Measurements from ENCODE around the gene HMCES. TPM values are rescaled to one million over a fixed set of nuclear protein-coding genes. Genes with fewer than 3 reads are reported as not detected.

The HMCES gene
- total and polyA plus RNA-seq, 2 of the 13 experiments (the other 11 are each of a cell fraction or from before 2014, with no cell fraction given): 16.1 to 37.5 TPM

DNA sequence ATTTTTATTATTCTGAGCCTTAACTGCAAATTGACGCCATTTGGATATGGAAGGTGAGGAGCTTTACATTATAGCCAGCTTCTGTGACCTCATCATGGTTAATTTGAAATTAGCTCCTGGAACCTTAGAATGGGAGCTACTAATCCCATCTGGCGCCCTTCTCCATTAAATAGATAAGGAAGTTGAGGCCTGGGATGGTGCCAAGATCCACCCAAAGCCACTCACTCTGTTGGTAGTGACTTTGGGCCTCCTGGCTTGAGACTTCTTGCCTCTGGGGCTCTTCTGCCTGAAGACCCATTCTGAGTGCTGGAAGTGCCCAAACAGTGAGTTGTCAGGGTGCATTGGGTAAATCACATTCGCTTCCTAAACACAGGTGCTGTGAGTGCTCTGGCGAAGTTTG is 12.0 kb upstream of the HMCES start:
- Histone ChIP-seq H3K36me3 (replicated peaks in 1 of 2; ENCODE audit: control insufficient read depth in 1 of 2, insufficient read depth in 2 of 2, low read length in 2 of 2) (peaks cover 29 to 91% of the 10 kb centered on the region in 2 experiments), H3K9ac (ENCODE audit: insufficient read depth, low read depth, low read length) (no peak overlapping the region), H3K27ac (ENCODE audit: extremely low read length, insufficient read depth, low read length) (no peak overlapping the region), H3K4me2 (ENCODE audit: low read depth, low read length) (no peak overlapping the region), H3K4me1 (ENCODE audit: insufficient read depth, low read length) (no peaks in the 10 kb centered on the region), H4K20me1 (ENCODE audit: insufficient read depth, low read length) (no peaks in the 10 kb centered on the region), H3K4me3 (replicated peaks in 1 of 3; ENCODE audit: insufficient read depth in 1 of 3, low read depth in 2 of 3, low read length in 3 of 3) (no peak overlapping the region), H3K9me3 (ENCODE audit: low read length) (no peaks in the 10 kb centered on the region), H2AFZ (ENCODE audit: low read length) (no peak overlapping the region), H3K79me2 (ENCODE audit: insufficient read depth, low read length) (peaks cover 2% of the 10 kb centered on the region), H3K27me3 (ENCODE audit: control insufficient read depth in 1 of 2, insufficient read depth in 2 of 2, low read length in 2 of 2) (no peaks in the 10 kb centered on the region)
- in situ Hi-C loops (cut with HindIII; ENCODE audit: extremely low pct_ligation_motif_present, low pct_unique_long_range_greater_than_20kb) (no loop called here), intact Hi-C loops (cut with micrococcal nuclease; ENCODE audit: unreplicated experiment) (no loop called here)
- FAIRE-seq (no peak), ATAC-seq (no peak), DNase-seq (ENCODE audit: low spot score) (no peak)
- no TSS peak for BruUV-seq (replicated peaks)
- 99% methylated on average over 4 of the region's 4 CpGs for WGBS (ENCODE audit: low lambda C conversion rate)
- ChIA-PET CTCF (ENCODE audit: low intra/inter-chr PET ratio, low total read pairs) (no interaction called here), POLR2A (interaction anchor here (1.8 kb wide), 2 partner anchors 17 to 50 kb away, joined by 6 to 7 read pairs; partner anchors contain the start of gene COPG1)
- TF ChIP-seq ZNF333 (CRISPR knock-in tag; IDR thresholded peaks at IDR 0.05; ENCODE audit: borderline replicate concordance) (no peak), RXRA (CRISPR knock-in tag; IDR thresholded peaks at IDR 0.05) (no peak), KAT2B (IDR thresholded peaks at IDR 0.05; ENCODE audit: borderline replicate concordance, low read depth, low read length) (no peak), MIER2 (CRISPR knock-in tag; IDR thresholded peaks at IDR 0.05) (no peak), ZNF335 (CRISPR knock-in tag; IDR thresholded peaks at IDR 0.05) (no peak), PRMT3 (CRISPR knock-in tag; IDR thresholded peaks at IDR 0.05; ENCODE audit: borderline replicate concordance, low read depth) (no peak), TOE1 (CRISPR knock-in tag; IDR thresholded peaks at IDR 0.05) (no peak), ZNF724P (CRISPR knock-in tag; IDR thresholded peaks at IDR 0.05; ENCODE audit: borderline replicate concordance) (no peak), ZSCAN21 (CRISPR knock-in tag; IDR thresholded peaks at IDR 0.05; ENCODE audit: borderline replicate concordance) (no peak), FOXK2 (IDR thresholded peaks at IDR 0.05) (no peak), ZNF546 (CRISPR knock-in tag; conservative IDR thresholded peaks at IDR 0.05) (no peak), ZNF256 (CRISPR knock-in tag; conservative IDR thresholded peaks at IDR 0.05) (no peak)
- TF ChIP-seq, protein P1, sequence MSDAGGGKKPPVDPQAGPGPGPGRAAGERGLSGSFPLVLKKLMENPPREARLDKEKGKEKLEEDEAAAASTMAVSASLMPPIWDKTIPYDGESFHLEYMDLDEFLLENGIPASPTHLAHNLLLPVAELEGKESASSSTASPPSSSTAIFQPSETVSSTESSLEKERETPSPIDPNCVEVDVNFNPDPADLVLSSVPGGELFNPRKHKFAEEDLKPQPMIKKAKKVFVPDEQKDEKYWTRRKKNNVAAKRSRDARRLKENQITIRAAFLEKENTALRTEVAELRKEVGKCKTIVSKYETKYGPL (CRISPR knock-in tag; IDR thresholded peaks at IDR 0.05): no peak
- TF ChIP-seq, protein P2, sequence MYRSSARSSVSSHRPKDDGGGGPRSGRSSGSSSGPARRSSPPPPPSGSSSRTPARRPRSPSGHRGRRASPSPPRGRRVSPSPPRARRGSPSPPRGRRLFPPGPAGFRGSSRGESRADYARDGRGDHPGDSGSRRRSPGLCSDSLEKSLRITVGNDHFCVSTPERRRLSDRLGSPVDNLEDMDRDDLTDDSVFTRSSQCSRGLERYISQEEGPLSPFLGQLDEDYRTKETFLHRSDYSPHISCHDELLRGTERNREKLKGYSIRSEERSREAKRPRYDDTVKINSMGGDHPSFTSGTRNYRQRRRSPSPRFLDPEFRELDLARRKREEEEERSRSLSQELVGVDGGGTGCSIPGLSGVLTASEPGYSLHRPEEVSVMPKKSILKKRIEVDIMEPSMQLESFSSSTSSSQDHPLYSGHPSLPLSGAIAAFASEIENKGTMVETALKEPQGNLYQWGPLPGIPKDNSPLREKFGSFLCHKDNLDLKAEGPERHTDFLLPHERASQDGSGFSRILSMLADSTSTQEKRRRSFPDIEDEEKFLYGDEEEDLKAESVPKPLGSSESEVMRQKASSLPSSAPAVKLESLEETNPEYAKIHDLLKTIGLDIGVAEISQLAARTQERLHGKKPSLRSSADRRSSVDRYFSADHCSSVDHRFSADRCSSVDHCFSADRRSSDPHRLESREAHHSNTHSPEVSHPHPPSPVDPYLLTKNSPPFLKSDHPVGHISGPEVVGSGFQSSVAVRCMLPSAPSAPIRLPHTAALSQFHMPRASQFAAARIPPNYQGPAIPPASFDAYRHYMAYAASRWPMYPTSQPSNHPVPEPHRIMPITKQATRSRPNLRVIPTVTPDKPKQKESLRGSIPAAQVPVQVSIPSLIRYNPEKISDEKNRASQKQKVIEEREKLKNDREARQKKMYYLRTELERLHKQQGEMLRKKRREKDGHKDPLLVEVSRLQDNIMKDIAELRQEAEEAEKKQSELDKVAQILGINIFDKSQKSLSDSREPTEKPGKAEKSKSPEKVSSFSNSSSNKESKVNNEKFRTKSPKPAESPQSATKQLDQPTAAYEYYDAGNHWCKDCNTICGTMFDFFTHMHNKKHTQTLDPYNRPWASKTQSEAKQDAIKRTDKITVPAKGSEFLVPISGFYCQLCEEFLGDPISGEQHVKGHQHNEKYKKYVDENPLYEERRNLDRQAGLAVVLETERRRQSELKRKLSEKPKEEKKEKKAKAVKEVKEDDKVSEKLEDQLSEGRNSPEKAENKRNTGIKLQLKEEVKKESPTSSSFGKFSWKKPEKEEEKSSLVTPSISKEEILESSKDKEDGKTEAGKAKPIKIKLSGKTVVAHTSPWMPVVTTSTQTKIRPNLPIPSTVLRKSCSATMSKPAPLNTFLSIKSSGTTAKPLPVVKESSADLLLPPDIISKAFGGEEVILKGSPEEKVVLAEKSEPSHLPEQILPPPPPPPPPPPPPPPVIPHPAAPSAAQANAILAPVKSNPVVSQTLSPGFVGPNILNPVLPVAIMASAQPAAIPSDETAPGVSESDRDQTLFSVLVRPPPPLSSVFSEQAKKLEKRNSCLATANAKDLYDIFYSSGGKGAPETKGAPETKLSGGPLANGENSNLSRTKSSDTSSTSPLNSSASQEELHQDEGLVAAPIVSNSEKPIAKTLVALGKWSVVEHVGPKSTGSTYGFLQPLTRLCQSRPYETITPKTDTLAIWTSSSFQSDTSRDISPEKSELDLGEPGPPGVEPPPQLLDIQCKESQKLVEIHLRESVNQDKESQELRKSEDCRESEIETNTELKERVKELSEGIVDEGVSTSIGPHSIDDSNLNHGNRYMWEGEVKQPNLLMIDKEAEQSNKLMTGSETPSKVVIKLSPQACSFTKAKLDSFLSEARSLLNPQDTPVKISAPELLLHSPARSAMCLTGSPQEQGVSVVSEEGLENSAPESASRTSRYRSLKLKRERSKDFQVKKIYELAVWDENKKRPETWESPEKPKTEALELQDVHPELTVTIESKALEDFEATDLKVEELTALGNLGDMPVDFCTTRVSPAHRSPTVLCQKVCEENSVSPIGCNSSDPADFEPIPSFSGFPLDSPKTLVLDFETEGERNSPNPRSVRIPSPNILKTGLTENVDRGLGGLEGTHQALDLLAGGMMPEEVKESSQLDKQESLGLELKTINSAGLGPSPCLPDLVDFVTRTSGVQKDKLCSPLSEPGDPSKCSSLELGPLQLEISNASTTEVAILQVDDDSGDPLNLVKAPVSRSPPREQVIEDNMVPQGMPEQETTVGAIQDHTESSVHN (CRISPR knock-in tag; IDR thresholded peaks at IDR 0.05): no peak
- TF ChIP-seq, protein P3, sequence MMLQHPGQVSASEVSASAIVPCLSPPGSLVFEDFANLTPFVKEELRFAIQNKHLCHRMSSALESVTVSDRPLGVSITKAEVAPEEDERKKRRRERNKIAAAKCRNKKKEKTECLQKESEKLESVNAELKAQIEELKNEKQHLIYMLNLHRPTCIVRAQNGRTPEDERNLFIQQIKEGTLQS (CRISPR knock-in tag; IDR thresholded peaks at IDR 0.05): no peak
